ENCODE data around the gene APRT. TPM values are rescaled to one million over a fixed set of nuclear protein-coding genes. Genes with fewer than 3 reads are reported as not detected.

Gene APRT
- total and polyA plus RNA-seq, 9 of the 15 experiments (the other 6 are each of a cell fraction or from before 2014, with no cell fraction given), result 41.7 to 409 (median 146) TPM

- no peak for FAIRE-seq
- no TSS peak for BruUV-seq (replicated peaks)
These were observed 42.8 kb upstream of the APRT start for GRCh38 chr16:88854306-88855111.

GRCh38 chr16:88853325-88853941, 41.7 kb upstream of the APRT start:
- no peak for DNase-seq (ENCODE audit: extremely low read depth in 1 of 4, low spot score in 3 of 4)
- BruUV-seq (replicated peaks), result no TSS peak
- Histone ChIP-seq H4K20me1 (replicated peaks; ENCODE audit: control insufficient read depth, insufficient read depth, low read length) (no peaks in the 10 kb centered on the region; the same call in 1 of the 2 replicates), H2AFZ (ENCODE audit: low read depth, low read length) (no peak overlapping the region), H3K9ac (ENCODE audit: insufficient read depth in 1 of 2, low read depth in 2 of 2, low read length in 2 of 2) (peak overlapping the region in 1 of 2 experiments; percentile 83; a peak in 2 of 4 replicates), H3K9me1 (ENCODE audit: control insufficient read depth, insufficient read depth, low read length) (peaks cover 6% of the 10 kb centered on the region), H3K79me2 (ENCODE audit: control insufficient read depth, insufficient read depth, low read length) (peaks cover 22% of the 10 kb centered on the region), H3K4me1 (replicated peaks in 1 of 2; ENCODE audit: control insufficient read depth in 2 of 2, insufficient read depth in 2 of 2, low read length in 2 of 2) (peaks cover 8 to 53% of the 10 kb centered on the region in 2 experiments), H3K36me3 (ENCODE audit: control insufficient read depth, insufficient read depth, low read length) (peaks cover 10% of the 10 kb centered on the region; the same call in 2 of the 3 replicates), H3K9me3 (replicated peaks; ENCODE audit: control insufficient read depth, insufficient read depth, low read depth, low read length) (no peaks in the 10 kb centered on the region), H3K27me3 (ENCODE audit: control insufficient read depth in 2 of 2, insufficient read depth in 2 of 2, low read length in 2 of 2) (no peaks in the 10 kb centered on the region), H3K27ac (ENCODE audit: extremely low read depth, low read depth, low read length) (no peak overlapping the region), H3K4me3 (no peak overlapping the region), H3K4me2 (ENCODE audit: insufficient read depth, low read length) (no peak overlapping the region)
- 59% methylated on average over 15 of the region's 17 CpGs for WGBS (ENCODE audit: insufficient coverage, low coverage, missing lambda C conversion rate)
- intact Hi-C loops (cut with micrococcal nuclease) (no loop called here), in situ Hi-C loops (cut with MboI) (no loop called here)
- ATAC-seq, result no peak
- no peak for FAIRE-seq
- CTCF ChIA-PET (ENCODE audit: low intra/inter-chr PET ratio), result no interaction called here
- POLR2A ChIA-PET, result no interaction called here
- TF ChIP-seq SPI1 (IDR thresholded peaks at IDR 0.05; ENCODE audit: borderline replicate concordance, low read depth, low read length) (peak; percentile 59; the same call in 1 of the 2 replicates), RFX1 (IDR thresholded peaks at IDR 0.05) (peak; percentile 6; the same call in 1 of the 2 replicates), KDM4B (IDR thresholded peaks at IDR 0.05; ENCODE audit: borderline replicate concordance in 2 of 2, low read depth in 1 of 2) (0 out of 4 replicates have a peak, but pooled peaks of 1 of the 2 experiments have one; percentile 45), ZNF639 (CRISPR knock-in tag; conservative IDR thresholded peaks at IDR 0.05 in 1 of 2, IDR thresholded peaks at IDR 0.05 in 1 of 2) (no peak)

More at GRCh38 chr16:88854306-88855111, 42.8 kb upstream of the APRT start:
- Histone ChIP-seq H3K79me2 (ENCODE audit: control insufficient read depth, insufficient read depth, low read length) (peaks cover 23% of the 10 kb centered on the region), H3K9ac (ENCODE audit: insufficient read depth in 1 of 2, low read depth in 2 of 2, low read length in 2 of 2) (peak overlapping the region in 1 of 2 experiments; percentile 83; a peak in 2 of 4 replicates), H3K27ac (ENCODE audit: extremely low read depth, low read depth, low read length) (no peak overlapping the region), H3K36me3 (ENCODE audit: control insufficient read depth, insufficient read depth, low read length) (peaks cover 21% of the 10 kb centered on the region; the same call in 2 of the 3 replicates), H3K27me3 (ENCODE audit: control insufficient read depth in 2 of 2, insufficient read depth in 2 of 2, low read length in 2 of 2) (no peaks in the 10 kb centered on the region), H4K20me1 (replicated peaks; ENCODE audit: control insufficient read depth, insufficient read depth, low read length) (no peaks in the 10 kb centered on the region; the same call in 1 of the 2 replicates), H3K4me1 (replicated peaks in 1 of 2; ENCODE audit: control insufficient read depth in 2 of 2, insufficient read depth in 2 of 2, low read length in 2 of 2) (peaks cover 8 to 55% of the 10 kb centered on the region in 2 experiments), H3K4me3 (no peak overlapping the region), H3K9me1 (ENCODE audit: control insufficient read depth, insufficient read depth, low read length) (peaks cover 6% of the 10 kb centered on the region), H3K9me3 (replicated peaks; ENCODE audit: control insufficient read depth, insufficient read depth, low read depth, low read length) (no peaks in the 10 kb centered on the region), H3K4me2 (ENCODE audit: insufficient read depth, low read length) (no peak overlapping the region), H2AFZ (ENCODE audit: low read depth, low read length) (no peak overlapping the region)
- ChIA-PET CTCF (ENCODE audit: low intra/inter-chr PET ratio) (no interaction called here), POLR2A (no interaction called here)
- DNase-seq (ENCODE audit: extremely low read depth in 1 of 4, low spot score in 3 of 4) (peak; percentile 35 to 73 (median 55)), ATAC-seq (no peak)
- intact Hi-C loops (cut with micrococcal nuclease), result no loop called here
- WGBS (ENCODE audit: insufficient coverage, low coverage, missing lambda C conversion rate), result 57% methylated on average over 19 of the region's 20 CpGs
- peak; percentile 14 for TF ChIP-seq TBP (optimal IDR thresholded peaks at IDR 0.05; ENCODE audit: low read depth, low read length)
- TF ChIP-seq NFXL1 (CRISPR knock-in tag; IDR thresholded peaks at IDR 0.05), result no peak
- no peak for TF ChIP-seq SMAD2 (IDR thresholded peaks at IDR 0.05; ENCODE audit: low read depth, low read length)
- in situ Hi-C loops (cut with MboI), result no loop called here
